ENCODE results near the gene TCTN2.

TCTN2 gene

GRCh38 chr12:123744836-123745235 is 73.9 kb downstream of the TCTN2 start:
- DNase-seq = no peak

GRCh38 chr12:123747309-123747708 is 76.4 kb downstream of the TCTN2 start:
- no peak for DNase-seq

GRCh38 chr12:123748161-123748560 is 77.2 kb downstream of the TCTN2 start:
- no peak for DNase-seq

GRCh38 chr12:123748661-123749060 is 77.7 kb downstream of the TCTN2 start:
- no peak for DNase-seq

GRCh38 chr12:123749355-123749754 is 78.4 kb downstream of the TCTN2 start:
- no peak for DNase-seq

GRCh38 chr12:123750159-123750656 is 79.3 kb downstream of the TCTN2 start:
- DNase-seq = no peak

GRCh38 chr12:123752046-123752445 is 81.1 kb downstream of the TCTN2 start:
- DNase-seq = no peak

GRCh38 chr12:123754041-123754772 is 83.3 kb downstream of the TCTN2 start:
- no peak for DNase-seq

- no peak for DNase-seq
These were observed 86.6 kb downstream of the TCTN2 start for GRCh38 chr12:123757561-123757960.

All from CD4-positive, alpha-beta T cell treated with Interferon alpha-2 for 1 hour (primary cell).